ENCODE data around the gene SH3RF3.

Gene SH3RF3

DNA sequence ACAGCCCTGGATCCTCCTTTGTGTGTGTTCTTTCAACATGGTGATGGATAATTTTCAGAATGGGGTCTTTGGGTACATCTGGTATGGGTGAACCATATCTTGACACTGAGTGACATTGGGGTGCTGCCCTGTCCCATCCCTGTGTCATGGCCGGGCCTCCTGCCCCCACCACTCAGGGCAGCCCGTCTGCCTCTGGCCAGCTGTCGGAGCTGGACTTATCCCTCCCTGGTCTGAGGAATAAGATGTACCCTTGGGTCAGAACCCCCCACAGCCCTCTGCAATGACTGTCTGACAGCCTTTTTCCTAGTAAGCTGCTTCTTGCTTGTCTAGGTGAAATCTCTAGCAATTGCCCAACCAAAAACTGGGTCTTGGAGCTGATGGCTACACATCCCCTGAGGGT lies 142.9 kb downstream of the SH3RF3 start:
- in situ Hi-C loops (cut with HindIII; ENCODE audit: low sequenced_read_pairs): no loop called here

DNA sequence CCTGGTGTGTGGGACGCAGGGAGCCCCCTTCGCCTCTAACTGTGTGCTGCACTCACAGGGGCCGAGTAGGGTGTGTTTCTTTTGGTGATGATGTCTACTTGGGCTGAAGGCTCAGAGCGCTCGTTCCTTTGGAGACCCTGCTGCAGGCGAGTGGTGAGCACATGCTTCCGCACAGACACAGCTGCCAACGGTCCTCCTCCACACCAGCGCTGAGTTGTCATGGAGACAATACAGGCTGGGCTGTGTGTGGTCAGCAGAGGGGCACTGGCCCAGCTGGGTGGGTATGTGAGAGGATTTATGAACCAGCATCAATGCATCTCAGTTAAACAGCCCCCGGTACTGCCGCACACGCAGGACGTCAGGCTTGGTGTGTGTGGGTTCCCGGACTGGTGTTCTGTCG lies 143.5 kb downstream of the SH3RF3 start:
- in situ Hi-C loops (cut with HindIII; ENCODE audit: low sequenced_read_pairs): no loop called here

DNA sequence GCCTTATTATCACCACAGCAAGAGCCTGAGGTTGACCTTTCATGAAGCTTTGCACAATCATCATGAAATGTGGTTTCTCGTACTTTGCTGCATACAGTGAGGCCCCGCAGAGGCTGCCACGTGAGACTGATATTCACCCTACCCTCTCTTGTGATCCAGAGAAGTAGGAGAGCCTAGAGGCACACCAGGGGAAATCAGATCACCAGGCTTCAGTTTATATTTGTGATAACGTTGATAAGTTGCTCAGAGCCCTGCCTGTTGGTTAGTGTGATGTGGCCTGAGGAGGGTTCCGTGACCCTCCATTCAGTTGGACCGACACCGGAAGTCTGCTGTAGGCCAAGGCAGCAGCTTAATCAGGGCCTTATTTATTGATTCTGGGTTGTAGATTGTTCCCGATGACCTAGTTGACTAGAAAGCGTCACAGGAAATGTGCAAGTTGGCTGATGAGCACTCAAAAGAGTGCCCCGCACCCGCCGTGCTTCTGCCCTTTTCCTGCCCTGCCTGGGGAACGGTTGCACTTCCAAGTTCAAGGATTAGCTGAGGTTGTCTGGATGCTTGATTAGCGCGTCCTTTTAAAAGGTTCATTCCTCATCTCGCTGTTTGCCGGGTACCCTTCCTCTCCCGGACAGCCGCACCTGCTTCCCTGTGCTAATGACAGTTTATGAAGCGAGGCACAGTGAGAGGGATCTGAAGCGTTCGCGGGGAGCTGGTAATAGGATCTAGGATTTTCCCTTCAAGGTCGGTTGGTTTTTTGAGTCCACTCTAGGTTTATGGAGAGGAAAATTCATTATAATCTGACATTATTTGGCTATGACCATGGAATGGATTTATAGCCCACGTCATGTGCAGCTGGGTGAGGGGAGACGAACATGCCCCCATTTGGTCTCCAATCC lies 146.4 kb downstream of the SH3RF3 start:
- in situ Hi-C loops (cut with HindIII; ENCODE audit: low sequenced_read_pairs): loop anchor here (5.0 kb wide), 1 partner anchor 42 kb away; no protein-coding TSS in a partner anchor

DNA sequence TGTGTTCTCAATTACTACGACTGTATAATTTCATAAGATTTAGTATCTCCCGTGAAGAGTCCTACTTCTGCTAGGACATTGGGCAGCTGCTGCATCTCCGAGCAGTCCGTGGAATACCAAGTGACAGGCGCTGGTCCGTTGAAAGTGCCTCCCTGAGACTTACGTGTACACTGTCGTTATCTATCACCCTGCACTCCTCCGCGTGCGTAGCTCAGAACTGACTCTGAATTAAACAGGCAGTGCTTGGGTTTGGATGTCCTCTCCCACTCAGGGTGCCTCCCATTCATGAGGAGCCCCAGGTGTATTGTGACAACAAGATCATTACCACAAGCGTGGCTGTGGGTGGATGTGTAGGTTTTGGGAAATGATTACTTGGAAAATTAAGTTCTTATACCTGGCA lies 148.4 kb downstream of the SH3RF3 start:
- in situ Hi-C loops (cut with HindIII; ENCODE audit: low sequenced_read_pairs): loop anchor here (5.0 kb wide), 1 partner anchor 40 kb away; no protein-coding TSS in a partner anchor

DNA sequence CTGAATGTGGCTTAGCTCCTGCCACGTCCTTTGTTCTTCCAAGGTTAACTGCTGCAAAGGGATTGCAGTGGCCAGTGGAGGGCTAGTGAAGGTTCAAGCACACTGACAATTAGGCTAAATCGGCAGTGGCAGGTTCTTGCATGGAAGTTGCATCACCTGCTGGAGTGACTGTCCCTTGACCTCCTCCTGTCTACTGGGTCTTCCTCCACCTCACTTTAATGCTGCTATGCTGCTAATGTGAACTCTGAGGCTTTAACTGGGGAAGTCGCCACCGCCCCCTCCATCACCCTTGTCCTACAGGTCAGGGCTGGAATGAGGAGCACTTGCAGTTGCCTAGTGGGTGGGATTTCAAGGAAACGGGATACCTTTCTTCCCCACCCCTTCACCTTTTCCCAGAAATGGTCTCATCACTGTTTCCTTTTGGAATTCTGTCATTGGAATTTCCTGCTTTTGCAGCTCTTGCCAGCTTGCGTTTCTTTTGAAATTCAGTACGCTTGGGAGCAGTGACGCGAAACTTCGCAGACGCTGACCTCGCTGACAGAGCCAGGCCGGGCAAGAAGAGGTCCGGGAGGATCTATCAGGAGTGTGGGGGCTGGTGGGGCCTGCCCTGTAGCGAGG lies 150.3 kb downstream of the SH3RF3 start:
- in situ Hi-C loops (cut with HindIII; ENCODE audit: low sequenced_read_pairs): loop anchor here (5.0 kb wide), 1 partner anchor 38 kb away; no protein-coding TSS in a partner anchor

DNA sequence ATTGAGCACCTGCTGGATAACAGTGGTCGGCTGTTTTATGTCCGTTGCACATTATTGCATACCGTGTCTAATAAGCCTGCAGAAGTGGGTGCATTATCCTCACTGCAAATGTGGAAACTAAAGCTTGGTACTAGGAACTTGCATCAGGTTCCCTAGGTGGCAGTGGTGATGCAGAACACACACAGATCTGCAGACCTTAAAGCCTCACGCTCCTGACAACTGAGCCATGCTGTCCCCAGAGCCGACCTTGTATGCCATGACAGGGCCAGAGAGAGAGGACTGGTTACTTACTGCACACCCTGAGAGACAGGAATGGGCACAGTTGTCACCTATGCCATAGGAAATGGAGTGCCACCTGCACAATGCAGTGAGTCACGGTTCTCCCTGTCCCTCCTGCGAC lies 151.8 kb downstream of the SH3RF3 start:
- in situ Hi-C loops (cut with HindIII; ENCODE audit: low sequenced_read_pairs): no loop called here

DNA sequence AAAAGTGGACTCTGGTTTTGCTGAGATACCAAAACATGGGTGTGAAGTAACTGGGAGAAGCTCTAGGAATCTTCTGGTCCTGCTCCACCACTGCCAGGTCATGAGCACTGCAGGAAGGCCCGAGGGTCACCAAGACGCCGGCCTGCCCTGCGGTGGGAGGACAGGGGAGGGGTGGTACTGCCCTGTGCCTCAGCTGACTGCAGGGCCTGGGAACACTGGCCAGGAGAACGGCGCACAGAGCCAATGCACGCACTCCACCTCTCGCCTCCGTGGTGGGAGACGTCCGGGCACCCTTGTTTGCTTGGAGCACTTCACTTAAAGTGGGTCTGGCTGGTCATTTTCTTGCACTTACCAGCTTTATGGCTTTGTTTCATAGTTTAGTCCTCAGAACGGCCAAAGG lies 153.4 kb downstream of the SH3RF3 start:
- in situ Hi-C loops (cut with HindIII; ENCODE audit: low sequenced_read_pairs): no loop called here

DNA sequence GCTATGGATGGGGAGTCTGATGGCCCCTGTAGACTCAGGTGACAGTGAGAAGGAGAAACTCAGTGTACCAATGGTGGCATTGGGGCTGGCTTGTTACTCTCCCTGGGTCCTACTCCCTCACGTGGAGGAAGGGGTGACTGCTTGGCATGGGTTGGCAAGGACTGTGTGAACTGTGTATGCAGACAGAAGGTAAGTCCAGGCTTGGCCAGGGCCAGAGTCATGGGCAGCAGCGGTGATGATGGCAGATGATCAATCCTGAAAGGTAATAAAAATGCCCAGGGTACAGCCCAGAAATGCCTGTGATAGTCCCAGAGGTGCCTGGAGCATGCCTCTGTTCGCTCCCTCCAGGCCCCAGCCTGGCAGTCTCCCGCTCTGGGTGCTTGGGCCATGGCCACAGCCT lies 153.9 kb downstream of the SH3RF3 start:
- in situ Hi-C loops (cut with HindIII; ENCODE audit: low sequenced_read_pairs): no loop called here

DNA sequence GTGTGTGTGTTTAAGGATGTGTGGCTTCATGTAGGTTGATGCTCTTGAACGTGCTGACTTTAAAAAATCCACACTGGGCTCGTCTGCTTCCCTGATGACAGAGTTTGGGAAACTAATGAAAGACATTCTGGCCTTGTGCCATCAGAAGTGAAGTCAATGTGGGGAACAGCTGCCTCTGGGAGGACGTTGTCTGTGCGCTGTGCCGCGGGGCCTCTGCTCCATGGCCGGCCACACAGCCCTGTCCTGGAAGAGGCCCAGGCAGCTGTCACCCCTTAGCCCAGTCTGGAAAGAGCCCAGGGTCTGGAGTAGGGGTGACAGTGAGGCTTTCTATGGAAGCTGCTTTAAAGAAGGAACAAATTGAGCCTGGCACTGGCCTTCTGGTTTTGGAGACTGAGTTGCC lies 155.8 kb downstream of the SH3RF3 start:
- in situ Hi-C loops (cut with HindIII; ENCODE audit: low sequenced_read_pairs): no loop called here

DNA sequence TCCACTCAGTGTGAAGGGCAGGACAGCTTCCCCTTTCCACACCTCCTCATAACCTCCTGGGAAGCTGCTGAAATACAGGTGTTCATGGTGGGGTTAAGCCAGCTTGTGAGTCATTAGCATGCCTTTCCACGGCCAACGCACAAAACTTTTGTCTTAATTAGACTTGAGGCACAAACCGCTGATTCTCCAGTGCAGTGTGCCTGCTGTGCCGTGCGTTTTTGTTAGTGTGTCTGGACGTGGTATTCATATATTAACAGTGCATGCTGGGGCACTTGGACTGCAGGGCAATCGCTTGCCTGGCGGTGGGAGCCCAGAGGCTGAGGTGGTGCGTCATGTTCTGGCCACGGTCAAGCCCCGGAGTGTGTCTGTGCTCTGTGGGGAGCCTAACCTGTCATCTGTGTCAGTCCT lies 156.2 kb downstream of the SH3RF3 start:
- in situ Hi-C loops (cut with HindIII; ENCODE audit: low sequenced_read_pairs): no loop called here

DNA sequence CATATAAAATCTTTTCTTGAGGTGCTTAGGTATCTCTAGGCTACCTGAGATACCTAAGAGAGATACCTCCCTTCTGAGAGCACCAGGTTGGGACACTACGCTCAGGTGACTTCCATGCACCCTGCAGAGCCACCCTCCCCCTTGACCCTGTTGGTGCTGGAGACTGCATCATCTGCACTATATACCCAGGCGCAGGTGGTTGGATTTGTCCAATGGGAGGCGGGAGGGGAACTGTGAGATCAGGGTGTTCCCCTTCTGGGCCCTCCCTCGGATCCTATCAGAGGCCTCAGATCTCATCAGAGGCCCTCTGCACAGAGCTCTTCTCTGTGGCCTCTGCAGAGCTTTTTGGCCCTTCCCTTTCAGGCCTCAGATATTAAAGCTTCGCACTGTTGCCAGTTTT lies 158.4 kb downstream of the SH3RF3 start:
- in situ Hi-C loops (cut with HindIII; ENCODE audit: low sequenced_read_pairs): no loop called here

DNA sequence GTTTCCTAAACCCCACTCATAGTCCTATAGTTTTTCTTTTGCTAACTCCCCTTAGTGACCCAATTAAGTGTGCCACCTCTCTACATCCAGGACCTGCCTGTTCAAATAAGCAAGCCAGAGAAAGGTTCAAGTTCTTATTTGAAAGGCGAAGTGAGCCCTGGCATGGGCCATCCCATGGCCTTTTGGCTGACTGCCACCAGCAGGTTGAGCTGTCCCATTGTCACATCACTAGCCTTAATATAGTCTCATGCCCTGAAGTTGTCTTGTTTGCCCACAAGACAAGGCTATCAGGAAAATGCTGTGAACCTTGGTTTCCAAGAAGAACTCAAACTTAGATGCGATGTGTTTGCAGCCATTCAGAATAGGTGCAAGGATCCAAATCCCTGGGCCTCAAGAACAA lies 158.8 kb downstream of the SH3RF3 start:
- in situ Hi-C loops (cut with HindIII; ENCODE audit: low sequenced_read_pairs): no loop called here

DNA sequence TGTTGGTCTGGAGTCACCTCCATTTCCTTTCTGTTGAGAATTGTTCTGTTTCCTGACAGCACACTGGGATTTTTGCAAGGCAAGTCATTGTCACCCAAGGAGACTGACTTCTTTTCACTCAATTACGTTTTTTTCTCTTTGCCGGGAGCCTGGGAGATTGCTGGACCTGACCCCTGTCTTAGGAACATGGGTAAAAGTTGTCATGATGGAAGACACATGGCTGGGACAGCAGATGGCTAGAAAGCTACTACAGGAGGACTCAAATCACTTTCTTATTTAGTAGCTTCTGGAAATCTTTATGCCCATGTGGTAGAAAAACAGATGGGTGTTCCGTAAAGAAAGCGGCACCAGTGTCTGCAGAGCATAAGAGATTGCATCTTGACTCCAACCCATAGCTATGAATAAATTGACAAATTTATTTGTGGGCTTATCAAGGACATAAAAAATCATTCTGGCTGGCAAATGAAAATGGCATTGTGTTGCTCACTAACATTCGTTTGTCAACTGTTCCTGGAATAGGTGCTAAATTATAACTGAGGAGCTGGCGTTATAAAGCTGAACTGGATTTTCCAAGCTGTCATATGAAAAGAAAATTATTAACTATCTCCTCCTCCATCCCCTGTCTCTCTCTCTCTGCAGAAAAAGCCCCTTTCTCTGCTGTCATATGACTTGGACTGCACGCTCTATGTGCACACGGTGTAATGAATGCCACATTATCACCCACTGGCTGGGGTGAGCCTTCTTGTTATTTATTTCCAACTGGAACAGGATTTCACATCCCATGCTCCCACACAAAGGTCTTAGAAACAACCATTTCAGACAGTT lies 159.8 kb downstream of the SH3RF3 start:
- in situ Hi-C loops (cut with HindIII; ENCODE audit: low sequenced_read_pairs): no loop called here

DNA sequence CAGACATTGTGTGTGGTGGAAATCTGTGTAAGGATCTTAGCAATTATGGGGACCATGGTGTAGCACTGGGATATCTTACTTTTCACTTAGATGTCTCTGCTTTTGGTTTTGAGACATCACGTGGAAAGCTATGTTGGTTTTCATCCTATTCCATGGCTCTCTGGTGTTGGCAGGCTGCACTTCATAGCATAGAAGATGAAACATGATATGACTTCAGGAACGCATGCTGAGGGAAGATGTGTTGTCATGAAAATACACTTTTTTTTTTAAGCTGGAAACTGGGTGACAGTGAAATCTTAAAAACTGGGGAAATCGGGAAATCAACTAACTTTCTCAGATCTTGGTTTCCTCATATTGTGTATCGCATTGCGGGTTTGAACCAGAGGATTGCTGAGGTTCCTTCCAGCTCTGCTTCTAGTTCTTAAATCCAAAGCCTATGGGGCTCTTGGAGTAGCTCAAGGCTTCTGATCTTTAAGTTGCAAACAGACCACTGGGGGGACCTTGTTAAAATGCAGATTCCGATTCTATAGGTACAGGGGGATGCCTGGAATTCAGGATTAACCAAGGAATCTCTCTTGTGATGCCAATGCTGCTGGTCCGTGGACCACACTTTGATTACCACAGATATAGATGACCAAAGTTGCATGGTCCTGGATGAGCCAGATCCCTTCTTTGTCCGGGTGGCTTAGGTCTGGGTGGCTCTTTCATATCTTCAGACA lies 160.7 kb downstream of the SH3RF3 start:
- in situ Hi-C loops (cut with HindIII; ENCODE audit: low sequenced_read_pairs): no loop called here

DNA sequence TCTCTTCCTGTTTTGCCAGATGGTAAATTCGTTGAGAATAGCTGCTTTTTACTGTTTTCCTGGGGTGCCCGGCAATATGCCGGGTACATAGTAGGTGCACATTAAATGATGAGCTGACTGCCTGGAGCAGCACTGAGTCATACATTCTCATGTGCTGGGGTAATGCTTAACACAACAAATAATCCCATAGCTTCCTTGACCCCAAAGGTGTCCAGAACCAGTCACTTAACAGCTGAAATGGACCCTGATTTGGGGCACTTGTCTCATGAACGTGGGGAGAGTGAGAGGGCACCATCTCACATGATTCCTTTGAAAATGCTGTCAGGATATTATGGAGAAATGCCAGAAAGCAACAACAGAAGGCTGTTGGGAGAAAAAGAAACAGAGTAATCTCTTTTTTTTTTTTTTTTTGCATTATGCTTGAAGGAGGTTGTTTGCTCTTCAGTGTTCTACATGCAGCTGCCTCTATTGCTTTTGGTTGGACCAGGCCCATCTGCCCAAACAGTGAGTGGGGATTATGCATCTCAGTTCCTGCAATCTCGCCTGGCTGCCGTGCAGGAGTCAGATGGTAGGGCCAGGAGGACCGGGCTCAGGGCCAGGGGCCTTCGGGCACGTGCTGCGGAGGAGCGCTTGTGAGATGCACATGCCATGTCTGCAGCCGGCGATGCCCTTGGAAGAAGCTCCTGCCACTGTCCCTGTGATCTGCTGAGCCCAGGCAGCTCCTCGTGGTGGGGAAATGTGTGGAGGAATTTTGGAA lies 162.1 kb downstream of the SH3RF3 start:
- in situ Hi-C loops (cut with HindIII; ENCODE audit: low sequenced_read_pairs): no loop called here

DNA sequence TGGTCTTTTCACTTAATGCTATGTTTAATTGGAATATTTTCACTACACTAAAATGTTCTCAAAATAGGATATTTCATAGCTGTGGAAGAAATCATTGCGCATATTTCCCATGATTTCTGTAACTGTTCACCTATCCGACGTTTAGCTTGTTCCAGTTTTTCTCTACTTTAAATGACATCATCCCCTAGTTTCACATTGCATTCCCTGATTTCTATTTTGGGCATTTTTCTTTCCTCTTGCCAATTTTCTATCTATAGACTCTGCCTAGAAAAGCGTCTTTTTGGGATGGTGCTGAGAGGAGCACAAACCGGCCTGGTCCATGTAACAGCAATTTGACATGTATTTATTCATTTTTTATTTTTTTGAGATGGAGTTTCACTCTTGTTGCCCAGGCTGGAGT lies 163.4 kb downstream of the SH3RF3 start:
- in situ Hi-C loops (cut with HindIII; ENCODE audit: low sequenced_read_pairs): no loop called here

DNA sequence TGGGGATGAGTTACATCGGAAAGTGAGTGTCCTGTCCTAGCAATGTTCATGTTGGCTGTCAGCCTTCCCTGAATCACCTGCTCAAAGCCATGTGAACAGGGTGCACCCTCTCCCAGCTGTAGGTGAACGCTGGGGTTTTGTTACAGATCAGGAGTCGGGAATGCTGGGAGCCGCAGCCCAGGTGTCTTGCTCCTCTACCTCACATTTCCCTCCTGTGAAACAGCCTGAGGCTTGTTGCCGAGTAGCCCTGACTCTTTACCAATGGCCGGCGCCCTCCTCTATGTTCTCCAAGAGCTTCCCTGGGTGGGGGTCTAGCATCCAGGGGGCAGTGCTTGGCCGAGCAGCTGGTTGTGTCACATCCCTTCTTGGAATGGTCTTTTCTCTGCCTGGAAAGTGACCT lies 164.7 kb downstream of the SH3RF3 start:
- in situ Hi-C loops (cut with HindIII; ENCODE audit: low sequenced_read_pairs): no loop called here

DNA sequence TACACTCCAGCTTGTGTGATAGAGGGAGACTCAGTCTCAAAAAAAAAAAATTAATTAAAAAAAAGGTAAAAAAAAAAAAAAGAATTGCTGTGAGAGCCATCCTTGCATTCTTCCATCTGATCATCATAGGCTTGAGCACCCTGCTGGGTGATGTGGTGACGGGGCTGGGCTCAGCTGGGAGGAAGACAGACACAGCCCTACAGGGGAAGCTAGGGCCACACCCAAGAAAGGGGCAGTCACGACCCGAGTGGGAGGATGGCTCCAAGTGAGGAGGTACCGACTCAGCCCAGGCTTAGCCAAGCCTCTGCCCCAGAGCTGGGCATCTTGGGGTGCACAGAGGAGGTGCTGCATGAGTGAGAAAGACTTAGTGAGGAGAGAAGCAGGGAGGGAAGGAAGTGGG lies 165.5 kb downstream of the SH3RF3 start:
- in situ Hi-C loops (cut with HindIII; ENCODE audit: low sequenced_read_pairs): no loop called here

DNA sequence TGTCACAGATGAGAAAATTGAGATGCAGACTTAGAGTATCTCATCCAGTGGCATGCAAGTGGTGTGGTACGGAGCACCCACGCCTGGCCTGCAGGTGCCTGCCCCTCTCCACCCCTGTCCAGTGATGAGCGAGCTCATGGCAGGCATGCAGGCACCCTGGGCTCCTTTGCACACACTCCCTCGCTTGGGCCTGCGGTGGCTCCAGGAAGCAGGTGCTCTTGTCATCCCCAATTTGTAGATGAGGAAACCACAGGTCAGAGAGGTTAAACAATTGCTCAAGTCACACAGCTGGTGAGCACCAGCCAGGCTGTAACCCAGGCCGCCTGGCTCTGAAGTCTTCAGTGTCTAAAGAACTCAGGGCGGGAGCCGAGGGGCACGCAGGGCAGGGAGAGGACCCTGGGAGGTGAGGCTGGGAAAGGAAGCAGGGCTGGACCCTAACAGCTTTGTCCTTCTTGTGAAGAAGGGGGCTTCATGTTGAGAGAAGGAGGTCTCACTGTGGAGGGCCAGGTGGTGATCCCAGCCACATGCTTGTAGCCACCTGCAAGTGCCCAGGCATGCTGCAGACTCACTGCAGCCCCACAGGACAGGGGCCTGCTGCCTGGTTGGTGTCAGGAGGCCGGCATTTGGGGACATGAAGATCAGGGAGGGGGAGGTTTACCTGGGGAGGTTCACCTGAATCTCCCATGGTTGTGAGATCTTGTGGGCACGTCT lies 166.2 kb downstream of the SH3RF3 start:
- in situ Hi-C loops (cut with HindIII; ENCODE audit: low sequenced_read_pairs): no loop called here

DNA sequence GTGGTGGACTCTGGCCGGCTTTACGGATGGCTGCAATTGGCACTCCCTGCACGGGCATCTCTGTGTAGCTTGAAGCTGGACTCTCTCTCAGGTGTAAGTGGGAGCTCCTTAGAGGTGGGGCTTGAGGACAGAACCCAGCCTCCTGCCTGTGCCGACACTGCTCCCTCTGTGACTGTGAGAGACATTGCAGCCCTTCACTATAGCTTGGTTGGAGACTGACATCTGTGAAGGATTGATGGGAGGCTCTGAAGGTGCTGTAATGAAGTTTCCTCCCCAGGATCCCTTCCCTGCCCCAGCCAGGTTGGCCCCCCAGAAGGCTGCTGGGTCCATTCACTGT lies 166.7 kb downstream of the SH3RF3 start:
- in situ Hi-C loops (cut with HindIII; ENCODE audit: low sequenced_read_pairs): no loop called here

All from DLD1 (cell line).